Measurements from ENCODE around the gene IL1RAPL2. TPM values are rescaled to one million over a fixed set of nuclear protein-coding genes. Genes with fewer than 3 reads are reported as not detected.

IL1RAPL2 gene
- total RNA-seq, 4 donors from 2014 or later, result not detected

DNA sequence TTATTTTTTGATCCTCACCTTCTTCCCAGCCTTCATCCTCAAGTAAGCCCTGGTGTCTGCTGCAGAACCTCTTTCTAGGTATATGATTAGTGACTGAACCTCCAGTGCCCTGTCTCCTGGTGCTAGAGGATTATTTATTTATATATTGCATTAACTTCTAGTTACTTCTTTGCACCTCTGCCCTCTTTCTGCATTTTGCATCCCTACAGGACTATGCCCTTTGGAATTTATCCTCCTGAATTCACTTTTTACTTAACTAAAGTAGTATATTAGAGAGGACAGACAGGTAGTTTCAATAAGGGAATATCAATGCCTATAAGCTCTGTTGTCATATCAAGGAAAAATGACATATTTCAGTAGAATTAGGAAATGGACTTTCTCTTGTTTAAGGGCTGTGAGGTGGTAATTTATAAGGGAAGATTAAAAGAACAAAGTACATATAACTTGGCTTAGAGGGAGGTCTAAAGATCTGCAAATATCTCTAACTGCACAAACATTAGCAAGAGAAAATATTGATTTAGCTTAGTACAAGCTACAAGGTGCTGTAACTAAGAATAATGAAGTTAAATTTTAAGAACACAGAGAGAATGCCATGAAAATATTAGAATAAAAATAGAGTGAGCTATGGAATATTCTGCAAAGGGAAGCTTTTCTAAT, 472.8 kb downstream of the IL1RAPL2 start:
- intact Hi-C loops (cut with DNase I), result no loop called here
- Histone ChIP-seq H3K4me1 (no peaks in the 10 kb centered on the region), H3K27me3 (no peaks in the 10 kb centered on the region), H3K9me3 (no peaks in the 10 kb centered on the region), H3K36me3 (no peaks in the 10 kb centered on the region), H3K27ac (no peak overlapping the region), H3K4me3 (replicated peaks in 1 of 3) (no peak overlapping the region)
- TF ChIP-seq POLR2A (IDR thresholded peaks at IDR 0.05), result no peak
- TF ChIP-seq, protein P1, sequence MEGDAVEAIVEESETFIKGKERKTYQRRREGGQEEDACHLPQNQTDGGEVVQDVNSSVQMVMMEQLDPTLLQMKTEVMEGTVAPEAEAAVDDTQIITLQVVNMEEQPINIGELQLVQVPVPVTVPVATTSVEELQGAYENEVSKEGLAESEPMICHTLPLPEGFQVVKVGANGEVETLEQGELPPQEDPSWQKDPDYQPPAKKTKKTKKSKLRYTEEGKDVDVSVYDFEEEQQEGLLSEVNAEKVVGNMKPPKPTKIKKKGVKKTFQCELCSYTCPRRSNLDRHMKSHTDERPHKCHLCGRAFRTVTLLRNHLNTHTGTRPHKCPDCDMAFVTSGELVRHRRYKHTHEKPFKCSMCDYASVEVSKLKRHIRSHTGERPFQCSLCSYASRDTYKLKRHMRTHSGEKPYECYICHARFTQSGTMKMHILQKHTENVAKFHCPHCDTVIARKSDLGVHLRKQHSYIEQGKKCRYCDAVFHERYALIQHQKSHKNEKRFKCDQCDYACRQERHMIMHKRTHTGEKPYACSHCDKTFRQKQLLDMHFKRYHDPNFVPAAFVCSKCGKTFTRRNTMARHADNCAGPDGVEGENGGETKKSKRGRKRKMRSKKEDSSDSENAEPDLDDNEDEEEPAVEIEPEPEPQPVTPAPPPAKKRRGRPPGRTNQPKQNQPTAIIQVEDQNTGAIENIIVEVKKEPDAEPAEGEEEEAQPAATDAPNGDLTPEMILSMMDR (IDR thresholded peaks at IDR 0.05), result no peak
- no peak for DNase-seq

DNA sequence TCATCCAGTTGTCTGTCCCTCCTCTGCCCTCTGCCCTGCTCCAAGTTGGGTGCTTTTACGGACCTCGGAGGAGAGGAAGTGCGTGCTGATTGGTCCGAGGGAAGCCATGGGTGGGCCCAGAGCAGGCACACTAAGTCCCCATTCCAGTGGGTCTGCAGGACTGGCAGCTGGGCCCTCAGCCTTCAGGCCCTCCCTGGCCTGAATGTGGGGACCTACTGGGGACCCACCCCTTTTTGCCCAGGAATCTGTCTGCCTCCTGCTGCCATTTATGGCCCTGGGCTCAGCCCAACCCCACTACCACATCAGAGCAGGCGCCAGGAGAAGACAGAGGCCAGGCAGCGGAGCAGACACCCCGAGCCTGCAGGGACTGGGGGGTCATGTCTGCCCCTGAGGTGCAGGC, 484.9 kb downstream of the IL1RAPL2 start:
- Histone ChIP-seq H3K36me3 (no peaks in the 10 kb centered on the region), H3K9me3 (no peaks in the 10 kb centered on the region), H3K27ac (no peak overlapping the region), H3K4me1 (no peaks in the 10 kb centered on the region), H3K4me3 (replicated peaks in 1 of 3) (no peak overlapping the region), H3K27me3 (no peaks in the 10 kb centered on the region)
- DNase-seq, result no peak
- intact Hi-C loops (cut with DNase I), result no loop called here
- TF ChIP-seq, protein P1 (IDR thresholded peaks at IDR 0.05), result no peak
- no peak for TF ChIP-seq POLR2A (IDR thresholded peaks at IDR 0.05)
- 55% methylated on average over 2 of the region's 7 CpGs; no CpG with 5 or more reads in 1 of the 2 donors for WGBS, 2 donors

DNA sequence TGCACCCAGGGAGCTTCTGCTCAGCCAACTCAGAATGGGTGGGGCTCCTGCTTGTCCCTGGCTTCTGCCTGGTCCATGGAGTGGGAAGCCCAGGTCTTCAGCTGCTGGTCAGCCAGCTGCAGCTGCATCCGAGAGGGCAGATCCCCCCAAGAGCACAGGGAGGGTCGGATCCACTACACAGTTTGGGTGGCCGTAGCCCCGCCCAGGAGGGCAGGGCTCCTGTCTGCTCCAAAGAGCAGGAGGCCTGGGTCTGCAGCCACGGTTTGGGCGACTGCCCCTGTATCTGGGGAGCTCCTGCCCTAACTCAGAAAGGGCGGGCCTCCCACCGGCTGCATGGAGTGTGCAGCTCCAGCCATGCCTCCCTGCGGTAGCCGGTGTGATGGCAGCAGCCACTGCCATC, 485.4 kb downstream of the IL1RAPL2 start:
- H3K9me3 ChIP-seq, result no peaks in the 10 kb centered on the region
- no peak overlapping the region for H3K4me3 ChIP-seq (replicated peaks in 1 of 3)
- no peaks in the 10 kb centered on the region for H3K27me3 ChIP-seq
- TF ChIP-seq, protein P1 (IDR thresholded peaks at IDR 0.05), result no peak
- TF ChIP-seq POLR2A (IDR thresholded peaks at IDR 0.05), result no peak
- intact Hi-C loops (cut with DNase I), result no loop called here
- H3K4me1 ChIP-seq, result no peaks in the 10 kb centered on the region
- no peak for DNase-seq
- no CpG with 5 or more reads among the region's 10 CpGs for WGBS, 2 donors
- H3K27ac ChIP-seq, result no peak overlapping the region
- H3K36me3 ChIP-seq, result no peaks in the 10 kb centered on the region

DNA sequence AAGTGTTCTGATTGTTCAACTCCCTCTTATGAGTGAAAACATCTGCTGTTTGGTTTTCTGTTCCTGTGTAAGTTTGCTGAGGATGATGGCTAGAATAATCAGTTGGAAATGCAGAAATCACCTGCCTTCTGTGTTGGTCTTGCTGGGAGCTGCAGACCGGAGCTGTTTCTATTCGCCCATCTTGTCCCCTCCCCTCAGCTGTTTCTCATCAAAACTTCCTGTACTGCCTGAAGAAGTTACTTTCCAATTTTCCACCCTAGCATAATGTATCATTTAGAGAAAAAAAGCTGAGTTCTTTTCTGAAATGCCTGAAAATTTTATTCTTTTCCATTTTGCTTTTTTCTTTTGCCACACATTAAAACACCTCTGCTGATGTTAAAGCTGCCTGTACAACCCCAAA, 486.9 kb downstream of the IL1RAPL2 start:
- Histone ChIP-seq H3K4me3 (replicated peaks in 1 of 3) (no peak overlapping the region), H3K9me3 (no peaks in the 10 kb centered on the region), H3K27ac (no peak overlapping the region), H3K36me3 (no peaks in the 10 kb centered on the region), H3K27me3 (no peaks in the 10 kb centered on the region), H3K4me1 (no peaks in the 10 kb centered on the region)
- no peak for DNase-seq
- TF ChIP-seq, protein P1 (IDR thresholded peaks at IDR 0.05), result no peak
- no peak for TF ChIP-seq POLR2A (IDR thresholded peaks at IDR 0.05)
- WGBS, 2 donors, result 15 to 23% methylated on average over 2 of the region's 2 CpGs
- intact Hi-C loops (cut with DNase I), result no loop called here

DNA sequence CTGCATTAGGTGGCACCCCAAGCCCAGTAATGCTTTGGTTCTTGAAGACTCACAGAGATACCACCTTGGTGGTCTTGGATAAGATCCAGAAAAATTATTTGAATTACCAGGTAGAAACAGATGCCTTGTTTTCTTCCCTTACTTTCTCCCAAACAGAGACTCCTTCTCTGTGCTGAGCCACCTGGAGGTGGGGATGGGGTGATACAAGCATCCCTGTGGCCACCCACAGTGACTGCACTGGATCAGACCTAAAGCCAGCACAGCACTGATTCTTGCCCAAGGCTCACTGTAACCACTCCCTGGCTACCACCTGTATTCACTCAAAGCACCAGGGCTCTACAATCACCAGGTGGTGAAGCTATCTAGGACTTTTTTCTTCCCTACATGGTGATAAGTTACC, 497.7 kb downstream of the IL1RAPL2 start:
- Histone ChIP-seq H3K27me3 (no peaks in the 10 kb centered on the region), H3K9me3 (no peaks in the 10 kb centered on the region), H3K4me1 (no peaks in the 10 kb centered on the region), H3K27ac (no peak overlapping the region), H3K4me3 (replicated peaks in 1 of 3) (no peak overlapping the region), H3K36me3 (no peaks in the 10 kb centered on the region)
- no peak for DNase-seq
- intact Hi-C loops (cut with DNase I), result no loop called here
- no peak for TF ChIP-seq POLR2A (IDR thresholded peaks at IDR 0.05)
- TF ChIP-seq, protein P1 (IDR thresholded peaks at IDR 0.05), result no peak

All from thyroid gland (tissue), 4 donors.